ENCODE data around the gene NANOS2. TPM values are rescaled to one million over a fixed set of nuclear protein-coding genes. Genes with fewer than 3 reads are reported as not detected.

Gene NANOS2
- total RNA-seq, 1 donor from 2014 or later: not detected

DNA sequence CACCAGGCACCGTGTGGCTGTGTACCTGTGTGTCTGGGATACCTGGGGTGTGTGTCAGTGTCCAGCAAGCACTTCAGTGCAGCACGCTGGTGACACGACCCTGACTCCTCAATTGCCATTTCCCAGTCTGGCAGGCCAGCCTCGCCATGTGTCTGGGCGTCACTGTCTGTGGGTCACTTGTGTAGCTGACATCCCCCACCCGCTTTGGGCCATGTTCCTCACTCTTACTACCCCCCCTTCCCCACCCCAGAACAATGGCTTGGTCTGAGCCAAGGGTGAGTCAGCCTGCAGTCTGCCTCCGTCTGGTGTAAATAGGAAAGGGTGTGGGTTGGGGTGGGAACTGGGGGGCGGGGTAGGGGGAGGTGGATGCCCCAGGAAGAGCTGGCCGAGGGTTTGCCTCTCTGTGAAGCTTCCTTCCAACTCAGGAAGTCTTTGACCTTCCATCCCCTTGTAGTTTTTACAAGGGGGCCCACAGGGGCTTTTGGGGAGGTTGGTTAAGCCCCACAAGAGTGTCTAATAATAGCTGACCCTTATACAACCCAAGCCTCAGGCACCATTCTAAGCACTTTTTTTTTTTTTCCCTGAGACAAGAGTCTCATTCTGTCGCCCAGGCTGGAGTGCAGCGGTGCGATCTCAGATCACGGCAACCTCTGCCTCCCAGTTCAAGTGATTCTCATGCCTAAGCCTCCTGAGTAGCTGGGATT is 41.5 kb upstream of the NANOS2 start:
- peaks cover 23% of the 10 kb centered on the region for H3F3A ChIP-seq (ENCODE audit: low read depth)
- no peaks in the 10 kb centered on the region for H3K79me2 ChIP-seq (ENCODE audit: low read depth)
- H3K9ac ChIP-seq: no peak overlapping the region
- peaks cover 19% of the 10 kb centered on the region for H4K20me1 ChIP-seq (ENCODE audit: low read depth)
- Mint-ChIP-seq H3K36me3 (peaks cover 24% of the 10 kb centered on the region), H3K9me3 (no peaks in the 10 kb centered on the region), H3K27me3 (ENCODE audit: insufficient read depth, low read depth) (peaks cover 7% of the 10 kb centered on the region), H3K27ac (peak overlapping the region; percentile 65), H3K4me1 (peaks cover 70% of the 10 kb centered on the region), H3K4me3 (no peak overlapping the region)
- no peak overlapping the region for H3K4me2 ChIP-seq
- H3K27ac ChIP-seq: no peak overlapping the region
- DNase-seq (ENCODE audit: low spot score): no peak
- no peaks in the 10 kb centered on the region for H3K36me3 ChIP-seq
- H2AFZ ChIP-seq (replicated peaks): no peak overlapping the region
- TF ChIP-seq EZH2phosphoT487 (IDR thresholded peaks at IDR 0.05): no peak
- TF ChIP-seq, protein P1, sequence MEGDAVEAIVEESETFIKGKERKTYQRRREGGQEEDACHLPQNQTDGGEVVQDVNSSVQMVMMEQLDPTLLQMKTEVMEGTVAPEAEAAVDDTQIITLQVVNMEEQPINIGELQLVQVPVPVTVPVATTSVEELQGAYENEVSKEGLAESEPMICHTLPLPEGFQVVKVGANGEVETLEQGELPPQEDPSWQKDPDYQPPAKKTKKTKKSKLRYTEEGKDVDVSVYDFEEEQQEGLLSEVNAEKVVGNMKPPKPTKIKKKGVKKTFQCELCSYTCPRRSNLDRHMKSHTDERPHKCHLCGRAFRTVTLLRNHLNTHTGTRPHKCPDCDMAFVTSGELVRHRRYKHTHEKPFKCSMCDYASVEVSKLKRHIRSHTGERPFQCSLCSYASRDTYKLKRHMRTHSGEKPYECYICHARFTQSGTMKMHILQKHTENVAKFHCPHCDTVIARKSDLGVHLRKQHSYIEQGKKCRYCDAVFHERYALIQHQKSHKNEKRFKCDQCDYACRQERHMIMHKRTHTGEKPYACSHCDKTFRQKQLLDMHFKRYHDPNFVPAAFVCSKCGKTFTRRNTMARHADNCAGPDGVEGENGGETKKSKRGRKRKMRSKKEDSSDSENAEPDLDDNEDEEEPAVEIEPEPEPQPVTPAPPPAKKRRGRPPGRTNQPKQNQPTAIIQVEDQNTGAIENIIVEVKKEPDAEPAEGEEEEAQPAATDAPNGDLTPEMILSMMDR (IDR thresholded peaks at IDR 0.05): no peak
- TF ChIP-seq EZH2 (IDR thresholded peaks at IDR 0.05): no peak
- H3K4me3 ChIP-seq: no peak overlapping the region
- peaks cover 16% of the 10 kb centered on the region for H3K4me1 ChIP-seq
- H3K9me3 ChIP-seq (ENCODE audit: low read depth): no peaks in the 10 kb centered on the region
- no peaks in the 10 kb centered on the region for H3K27me3 ChIP-seq

DNA sequence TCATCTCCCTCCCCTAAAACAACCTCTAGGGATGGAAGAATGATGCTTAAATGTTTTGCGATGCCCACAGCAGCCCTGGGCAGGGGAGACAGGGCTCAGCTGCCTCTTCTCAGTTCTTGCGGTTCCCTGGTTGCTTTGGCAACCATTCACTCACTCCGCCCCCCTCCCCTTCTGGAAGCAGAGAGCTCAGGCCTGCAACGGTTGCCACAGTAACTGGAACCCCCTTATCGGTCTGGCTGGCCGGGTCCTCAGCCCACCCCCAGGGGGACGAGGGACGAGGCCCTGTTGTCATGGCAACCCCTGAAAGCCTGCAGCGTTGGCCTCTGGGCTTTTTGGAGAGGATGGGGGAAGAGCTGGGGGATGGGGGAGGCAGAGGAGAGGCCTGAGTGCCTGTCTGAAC is 39.6 kb upstream of the NANOS2 start:
- Histone ChIP-seq H3K27ac (no peak overlapping the region), H3K4me2 (peak overlapping the region; percentile 96), H3F3A (ENCODE audit: low read depth) (peaks cover 23% of the 10 kb centered on the region), H3K36me3 (no peaks in the 10 kb centered on the region), H4K20me1 (ENCODE audit: low read depth) (peaks cover 20% of the 10 kb centered on the region), H3K9ac (no peak overlapping the region), H3K4me3 (no peak overlapping the region), H3K79me2 (ENCODE audit: low read depth) (no peaks in the 10 kb centered on the region), H2AFZ (replicated peaks) (no peak overlapping the region), H3K9me3 (ENCODE audit: low read depth) (no peaks in the 10 kb centered on the region), H3K4me1 (peaks cover 9% of the 10 kb centered on the region), H3K27me3 (no peaks in the 10 kb centered on the region)
- no peak for TF ChIP-seq EZH2phosphoT487 (IDR thresholded peaks at IDR 0.05)
- TF ChIP-seq, protein P1 (IDR thresholded peaks at IDR 0.05): no peak
- no peak for TF ChIP-seq EZH2 (IDR thresholded peaks at IDR 0.05)
- Mint-ChIP-seq H3K27me3 (ENCODE audit: insufficient read depth, low read depth) (peaks cover 5% of the 10 kb centered on the region), H3K9me3 (no peaks in the 10 kb centered on the region), H3K4me3 (peak overlapping the region; percentile 61), H3K27ac (peak overlapping the region; percentile 88), H3K36me3 (peaks cover 26% of the 10 kb centered on the region), H3K4me1 (peaks cover 54% of the 10 kb centered on the region)
- DNase-seq (ENCODE audit: low spot score): peak; percentile 89

DNA sequence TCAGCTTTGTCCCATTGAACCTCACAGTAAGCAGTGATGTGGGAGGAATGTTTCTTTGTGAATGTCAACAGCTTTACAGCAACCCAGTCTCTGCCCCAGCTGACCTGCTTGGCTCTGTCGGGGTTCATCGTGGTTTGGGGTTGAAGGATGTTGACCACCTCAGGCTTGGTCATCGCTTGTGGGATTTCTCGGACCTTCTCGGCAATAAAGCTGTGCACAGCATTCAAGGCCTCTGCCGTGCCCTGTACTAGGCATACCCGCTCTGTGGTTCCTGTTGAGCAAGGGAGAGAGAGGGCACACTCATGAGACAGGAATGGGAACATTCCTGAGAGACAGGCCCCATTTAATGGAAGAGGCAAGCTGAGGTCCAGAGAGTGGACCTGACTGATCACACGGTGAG is 39.1 kb upstream of the NANOS2 start:
- TF ChIP-seq, protein P1 (IDR thresholded peaks at IDR 0.05): no peak
- TF ChIP-seq EZH2 (IDR thresholded peaks at IDR 0.05) (no peak), EZH2phosphoT487 (IDR thresholded peaks at IDR 0.05) (no peak)
- Histone ChIP-seq H4K20me1 (ENCODE audit: low read depth) (peaks cover 20% of the 10 kb centered on the region), H3K4me2 (peak overlapping the region; percentile 96), H2AFZ (replicated peaks) (peak overlapping the region; percentile 80), H3K36me3 (no peaks in the 10 kb centered on the region), H3K4me3 (peak overlapping the region; percentile 61), H3K27ac (no peak overlapping the region), H3F3A (ENCODE audit: low read depth) (peaks cover 23% of the 10 kb centered on the region), H3K9ac (no peak overlapping the region), H3K9me3 (ENCODE audit: low read depth) (no peaks in the 10 kb centered on the region), H3K79me2 (ENCODE audit: low read depth) (no peaks in the 10 kb centered on the region), H3K27me3 (no peaks in the 10 kb centered on the region), H3K4me1 (peaks cover 9% of the 10 kb centered on the region)
- H3K36me3 Mint-ChIP-seq: peaks cover 26% of the 10 kb centered on the region
- DNase-seq (ENCODE audit: low spot score): no peak
- H3K27ac Mint-ChIP-seq: peak overlapping the region; percentile 94
- peaks cover 50% of the 10 kb centered on the region for H3K4me1 Mint-ChIP-seq
- no peaks in the 10 kb centered on the region for H3K9me3 Mint-ChIP-seq
- H3K27me3 Mint-ChIP-seq (ENCODE audit: insufficient read depth, low read depth): peaks cover 5% of the 10 kb centered on the region
- H3K4me3 Mint-ChIP-seq: peak overlapping the region; percentile 61
